ENCODE data around the gene PTGFR.

The PTGFR gene

DNA sequence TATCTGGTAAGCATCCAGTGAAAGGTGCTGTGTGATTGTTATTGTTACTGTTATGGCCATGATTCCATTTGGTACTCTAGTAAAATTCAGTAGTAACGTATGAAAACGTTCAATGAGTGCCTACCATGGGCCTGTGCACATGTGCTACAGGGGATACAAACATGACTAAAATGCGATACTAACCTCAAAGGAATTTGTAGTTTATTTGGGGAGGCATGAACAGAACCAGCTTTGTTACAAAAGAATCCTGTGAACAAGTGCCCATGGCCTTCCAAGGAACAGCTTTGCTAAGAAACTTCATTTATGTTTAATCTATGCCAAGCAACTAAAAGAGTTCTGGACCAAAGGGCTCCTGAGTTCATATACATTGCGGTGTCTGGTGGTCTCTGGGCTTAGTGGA is 28.7 kb downstream of the PTGFR start:
- DNase-seq (ENCODE audit: low spot score) = no peak

DNA sequence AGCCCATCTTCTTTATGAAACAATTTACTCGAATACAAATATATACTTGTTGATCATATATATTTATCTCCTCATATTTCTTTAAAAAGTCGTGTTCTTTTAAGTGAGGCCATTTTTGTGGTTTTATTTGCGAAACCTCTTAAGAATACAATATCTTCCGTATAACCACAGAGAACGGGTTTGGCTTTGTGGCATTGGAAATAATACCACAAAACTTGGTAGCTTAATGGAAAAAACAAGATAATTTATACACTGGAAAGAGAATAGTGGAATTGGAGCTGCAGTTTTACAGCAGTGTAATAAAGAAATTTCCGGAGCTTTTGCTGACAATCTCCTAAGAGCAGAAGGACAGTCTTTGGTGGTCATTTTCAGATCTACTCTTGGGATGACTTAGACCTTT is 29.4 kb downstream of the PTGFR start:
- TF ChIP-seq, protein P1, sequence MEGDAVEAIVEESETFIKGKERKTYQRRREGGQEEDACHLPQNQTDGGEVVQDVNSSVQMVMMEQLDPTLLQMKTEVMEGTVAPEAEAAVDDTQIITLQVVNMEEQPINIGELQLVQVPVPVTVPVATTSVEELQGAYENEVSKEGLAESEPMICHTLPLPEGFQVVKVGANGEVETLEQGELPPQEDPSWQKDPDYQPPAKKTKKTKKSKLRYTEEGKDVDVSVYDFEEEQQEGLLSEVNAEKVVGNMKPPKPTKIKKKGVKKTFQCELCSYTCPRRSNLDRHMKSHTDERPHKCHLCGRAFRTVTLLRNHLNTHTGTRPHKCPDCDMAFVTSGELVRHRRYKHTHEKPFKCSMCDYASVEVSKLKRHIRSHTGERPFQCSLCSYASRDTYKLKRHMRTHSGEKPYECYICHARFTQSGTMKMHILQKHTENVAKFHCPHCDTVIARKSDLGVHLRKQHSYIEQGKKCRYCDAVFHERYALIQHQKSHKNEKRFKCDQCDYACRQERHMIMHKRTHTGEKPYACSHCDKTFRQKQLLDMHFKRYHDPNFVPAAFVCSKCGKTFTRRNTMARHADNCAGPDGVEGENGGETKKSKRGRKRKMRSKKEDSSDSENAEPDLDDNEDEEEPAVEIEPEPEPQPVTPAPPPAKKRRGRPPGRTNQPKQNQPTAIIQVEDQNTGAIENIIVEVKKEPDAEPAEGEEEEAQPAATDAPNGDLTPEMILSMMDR (IDR thresholded peaks at IDR 0.05; ENCODE audit: extremely low read depth, missing control alignments) = no peak
- DNase-seq (ENCODE audit: low spot score) = no peak

More for the DNA sequence above, 28.7 kb downstream of the PTGFR start:
- TF ChIP-seq, protein P1 (IDR thresholded peaks at IDR 0.05; ENCODE audit: extremely low read depth, missing control alignments) = no peak

DNA sequence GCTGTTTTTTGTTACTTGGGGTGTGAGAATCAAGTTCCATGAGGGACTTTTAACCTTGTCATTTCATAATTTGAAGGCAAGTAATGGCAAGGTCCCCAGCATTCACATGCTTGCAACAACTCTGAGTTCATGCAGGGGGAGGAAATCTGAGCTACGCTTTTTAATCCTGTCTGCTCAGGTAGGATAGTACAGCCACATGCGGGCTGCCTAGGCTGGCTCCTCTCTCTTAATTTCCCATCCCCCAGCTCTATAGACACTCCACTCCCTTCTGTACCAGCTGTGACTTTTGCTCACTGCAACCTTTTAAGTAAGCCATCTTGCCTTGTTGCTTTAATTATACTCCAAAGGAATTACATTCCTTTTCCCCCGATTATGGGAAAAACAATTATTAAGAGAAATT is 30.1 kb downstream of the PTGFR start:
- TF ChIP-seq, protein P1 (IDR thresholded peaks at IDR 0.05; ENCODE audit: extremely low read depth, missing control alignments) = no peak

DNA sequence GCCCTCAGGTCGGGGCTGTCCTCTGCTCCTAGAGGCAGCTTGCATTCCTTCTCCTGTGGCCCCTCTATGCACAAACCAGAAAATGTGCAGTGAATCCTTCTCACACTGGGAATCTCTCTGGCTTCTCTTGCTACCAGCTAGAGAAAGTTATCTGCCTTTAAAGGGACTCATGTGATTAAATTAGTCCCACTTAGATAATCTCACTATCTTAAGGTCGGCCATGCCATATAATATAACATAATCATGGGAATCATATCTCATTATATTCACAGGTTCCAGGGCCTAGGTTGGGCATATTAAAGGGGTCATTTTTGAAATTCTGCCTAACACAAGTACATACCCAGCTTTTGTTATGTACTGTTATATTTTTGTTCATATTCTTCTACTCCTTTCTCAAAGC is 31.4 kb downstream of the PTGFR start:
- no peak for DNase-seq (ENCODE audit: low spot score)
- TF ChIP-seq, protein P1 (IDR thresholded peaks at IDR 0.05; ENCODE audit: extremely low read depth, missing control alignments) = no peak

More for the DNA sequence above, 30.1 kb downstream of the PTGFR start:
- DNase-seq (ENCODE audit: low spot score) = no peak

DNA sequence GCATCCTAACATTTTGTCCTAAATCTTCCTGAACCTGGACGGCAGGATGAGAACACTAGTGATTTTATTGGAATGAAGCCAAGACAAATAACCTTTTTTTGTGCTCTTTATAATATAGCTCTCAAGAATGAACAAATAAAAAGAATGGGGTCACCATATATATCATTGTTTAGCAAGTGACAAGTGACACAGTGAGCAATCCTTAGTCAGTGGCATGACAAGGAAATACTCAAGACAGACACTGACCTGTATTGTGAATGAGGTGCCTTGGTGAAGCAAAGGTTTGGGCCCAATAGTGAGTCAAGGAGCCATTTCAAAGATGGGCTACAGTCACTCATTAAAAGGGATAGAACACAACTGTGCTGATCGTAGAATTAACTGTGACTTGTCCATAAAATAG is 35.7 kb downstream of the PTGFR start:
- TF ChIP-seq, protein P1 (IDR thresholded peaks at IDR 0.05; ENCODE audit: extremely low read depth, missing control alignments) = no peak
- no peak for DNase-seq (ENCODE audit: low spot score)

DNA sequence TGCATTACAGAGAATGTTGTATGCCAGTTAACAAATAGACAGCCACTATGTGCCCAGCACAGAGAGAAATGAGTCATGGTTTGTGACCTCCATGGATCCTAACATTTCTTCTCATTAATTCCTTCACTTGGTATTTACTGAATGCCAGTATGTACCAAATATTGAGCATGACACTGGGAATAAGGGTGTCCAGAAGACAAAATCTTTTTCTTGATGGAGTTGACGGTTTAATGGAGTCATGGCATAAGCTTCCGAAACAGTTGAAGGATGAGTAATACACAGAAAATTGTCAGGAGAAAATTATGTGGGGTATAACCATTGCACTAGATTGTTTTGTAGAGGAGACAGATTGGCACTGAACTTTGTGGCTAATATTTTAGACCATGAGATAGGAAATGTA is 36.9 kb downstream of the PTGFR start:
- no peak for DNase-seq (ENCODE audit: low spot score)
- TF ChIP-seq, protein P1 (IDR thresholded peaks at IDR 0.05; ENCODE audit: extremely low read depth, missing control alignments) = no peak

DNA sequence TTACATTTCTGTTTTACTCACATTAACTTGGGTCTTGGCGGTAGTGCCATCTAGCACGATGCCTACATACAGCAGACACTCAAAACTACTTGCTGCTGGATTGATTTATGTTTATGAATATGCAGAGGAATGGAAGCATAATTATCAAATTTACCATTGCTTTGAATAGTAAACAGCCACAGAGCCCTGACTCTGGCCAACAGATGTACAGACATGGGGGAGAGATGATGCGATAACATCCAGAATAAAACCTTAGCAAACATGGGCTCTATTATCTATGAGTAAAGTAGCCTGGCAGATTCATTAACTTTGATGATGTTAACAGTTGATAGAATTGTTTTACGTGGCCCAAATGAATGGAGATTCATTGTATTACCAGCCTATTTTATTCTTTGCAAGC is 42.8 kb downstream of the PTGFR start:
- TF ChIP-seq, protein P1 (IDR thresholded peaks at IDR 0.05; ENCODE audit: extremely low read depth, missing control alignments) = no peak
- no peak for DNase-seq (ENCODE audit: low spot score)

All from GM20000 (cell line).